Measurements from ENCODE around the gene RUBCNL. TPM values are rescaled to one million over a fixed set of nuclear protein-coding genes. Genes with fewer than 3 reads are reported as not detected.

Gene RUBCNL
- total and polyA plus RNA-seq, 2 experiments from 2014 or later = 0.44 to 1.0 TPM

DNA sequence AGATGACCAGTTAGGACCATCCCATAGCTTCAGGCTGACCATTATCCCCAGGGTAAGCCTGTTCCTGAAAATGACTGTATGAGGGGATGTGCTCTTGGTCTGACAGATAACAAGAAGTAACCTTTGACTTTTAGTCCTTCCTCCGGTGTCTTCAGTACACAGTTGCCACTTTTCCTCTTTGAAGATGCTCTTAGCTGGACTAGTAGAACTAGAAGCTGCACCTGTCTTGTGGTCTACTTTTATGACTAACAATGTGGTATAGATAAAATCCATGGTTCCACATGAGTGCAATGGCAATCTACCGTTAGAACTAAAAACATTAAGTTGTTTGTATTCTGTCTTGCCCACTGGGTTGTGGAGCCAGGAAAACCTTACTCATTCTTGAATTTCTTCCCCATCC, 5.9 kb upstream of the RUBCNL start:
- no peak overlapping the region for H3K4me3 ChIP-seq
- TF ChIP-seq CTCF (IDR thresholded peaks at IDR 0.05; ENCODE audit: poor library complexity) (no peak), EZH2phosphoT487 (IDR thresholded peaks at IDR 0.05; ENCODE audit: low read depth, severe bottlenecking, unreplicated experiment) (no peak), EZH2 (IDR thresholded peaks at IDR 0.05; ENCODE audit: borderline replicate concordance) (no peak)
- H4K20me1 ChIP-seq (ENCODE audit: insufficient read depth, poor library complexity, severe bottlenecking) = no peaks in the 10 kb centered on the region
- 86% methylated on average over 2 of the region's 2 CpGs for WGBS (ENCODE audit: low lambda C conversion rate, missing lambda C conversion rate)
- H3K36me3 ChIP-seq (replicated peaks; ENCODE audit: insufficient read depth, low read depth) = no peaks in the 10 kb centered on the region
- H3K9me2 ChIP-seq (replicated peaks; ENCODE audit: insufficient read depth) = no peaks in the 10 kb centered on the region
- DNase-seq (ENCODE audit: low spot score) = no peak
- H3K4me1 ChIP-seq (ENCODE audit: insufficient read depth) = no peaks in the 10 kb centered on the region
- peaks cover 16% of the 10 kb centered on the region for H3K27me3 ChIP-seq
- no peak overlapping the region for H2AFZ ChIP-seq
- no peaks in the 10 kb centered on the region for H3K79me2 ChIP-seq
- no peak overlapping the region for H3K27ac ChIP-seq
- no peak overlapping the region for H3K4me2 ChIP-seq
- H3K9me3 ChIP-seq (ENCODE audit: low read depth) = no peaks in the 10 kb centered on the region

- Histone ChIP-seq H4K20me1 (ENCODE audit: insufficient read depth, poor library complexity, severe bottlenecking) (no peaks in the 10 kb centered on the region), H3K27me3 (peaks cover 47% of the 10 kb centered on the region), H3K79me2 (no peaks in the 10 kb centered on the region), H3K4me2 (no peak overlapping the region), H3K9me2 (replicated peaks; ENCODE audit: insufficient read depth) (no peaks in the 10 kb centered on the region), H3K4me3 (no peak overlapping the region), H3K9me3 (ENCODE audit: low read depth) (no peaks in the 10 kb centered on the region), H3K27ac (no peak overlapping the region), H2AFZ (no peak overlapping the region), H3K4me1 (ENCODE audit: insufficient read depth) (peaks cover 5% of the 10 kb centered on the region), H3K36me3 (replicated peaks; ENCODE audit: insufficient read depth, low read depth) (no peaks in the 10 kb centered on the region)
- 75% methylated on average over 9 of the region's 9 CpGs for WGBS (ENCODE audit: low lambda C conversion rate, missing lambda C conversion rate)
- no peak for DNase-seq (ENCODE audit: low spot score)
- TF ChIP-seq EZH2phosphoT487 (IDR thresholded peaks at IDR 0.05; ENCODE audit: low read depth, severe bottlenecking, unreplicated experiment) = no peak
- no peak for TF ChIP-seq EZH2 (IDR thresholded peaks at IDR 0.05; ENCODE audit: borderline replicate concordance)
- no peak for TF ChIP-seq CTCF (IDR thresholded peaks at IDR 0.05; ENCODE audit: poor library complexity)
Observed at GRCh38 chr13:46389457-46390451, 2.7 kb upstream of the RUBCNL start.

GRCh38 chr13:46388846-46389245, 1.8 kb upstream of the RUBCNL start:
- 78% methylated on average over 3 of the region's 3 CpGs for WGBS (ENCODE audit: low lambda C conversion rate, missing lambda C conversion rate)
- Histone ChIP-seq H3K4me3 (no peak overlapping the region), H3K9me2 (replicated peaks; ENCODE audit: insufficient read depth) (no peaks in the 10 kb centered on the region), H3K27me3 (peaks cover 56% of the 10 kb centered on the region), H2AFZ (no peak overlapping the region), H3K4me1 (ENCODE audit: insufficient read depth) (peaks cover 5% of the 10 kb centered on the region), H3K27ac (no peak overlapping the region), H3K4me2 (no peak overlapping the region), H3K79me2 (no peaks in the 10 kb centered on the region), H3K36me3 (replicated peaks; ENCODE audit: insufficient read depth, low read depth) (no peaks in the 10 kb centered on the region), H3K9me3 (ENCODE audit: low read depth) (no peaks in the 10 kb centered on the region), H4K20me1 (ENCODE audit: insufficient read depth, poor library complexity, severe bottlenecking) (no peaks in the 10 kb centered on the region)
- TF ChIP-seq EZH2phosphoT487 (IDR thresholded peaks at IDR 0.05; ENCODE audit: low read depth, severe bottlenecking, unreplicated experiment) (no peak), CTCF (IDR thresholded peaks at IDR 0.05; ENCODE audit: poor library complexity) (no peak), EZH2 (IDR thresholded peaks at IDR 0.05; ENCODE audit: borderline replicate concordance) (no peak)
- DNase-seq (ENCODE audit: low spot score) = no peak
